HG03039 (cell line): Measurements from ENCODE around the gene BLOC1S1.
A peak's percentile ranks its signal among the peaks of the same experiment; 100 is the strongest.

Experiments used
- ATAC-seq: cut with Tn5 transposase; IDR thresholded peaks from one replicate; pipeline ENCODE4 v1.9.1; 2021; ENCODE audit warnings: mild to moderate bottlenecking, moderate library complexity; ENCODE audit not compliant: unreplicated experiment

The BLOC1S1 gene

DNA sequence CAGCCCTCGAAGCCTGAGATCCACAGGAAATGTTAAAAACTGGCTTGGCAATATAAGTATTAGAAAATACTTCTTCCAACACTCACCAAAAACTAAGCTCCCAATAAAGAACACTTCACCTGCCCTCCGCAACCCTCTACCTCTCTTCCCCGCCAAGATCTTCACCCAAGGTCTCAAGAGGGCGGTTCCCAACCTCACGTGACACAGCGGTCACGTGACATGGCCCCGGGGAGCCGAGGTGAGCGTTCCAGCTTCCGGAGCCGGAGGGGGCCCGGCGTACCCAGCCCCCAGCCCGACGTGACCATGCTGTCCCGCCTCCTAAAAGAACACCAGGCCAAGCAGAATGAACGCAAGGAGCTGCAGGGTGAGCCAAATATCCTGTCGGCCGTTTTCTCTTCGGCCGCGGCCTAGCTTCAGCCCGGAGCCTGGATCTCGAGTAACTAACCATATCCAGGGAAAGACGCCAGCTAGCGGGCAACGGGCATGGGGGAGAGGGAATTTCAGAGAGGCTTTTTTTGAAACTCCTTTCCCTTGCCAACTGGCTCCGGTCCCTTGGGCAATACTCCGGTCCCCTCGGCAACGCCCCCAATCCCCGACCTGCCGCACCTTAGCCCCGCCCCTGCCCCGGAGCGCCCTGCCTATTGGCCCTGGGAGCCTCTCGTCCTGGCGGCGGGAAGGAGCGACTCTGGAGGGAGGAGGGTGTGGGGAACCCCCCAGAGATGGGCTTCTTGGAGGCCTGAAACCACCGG lies at the start of gene BLOC1S1:
Gene BLOC1S1, plus strand, starts transcription at position 214 of the 749 bp plus-strand sequence. Its CDS starts 6 bp downstream, at position 220.
- ATAC-seq = peak; percentile 86

DNA sequence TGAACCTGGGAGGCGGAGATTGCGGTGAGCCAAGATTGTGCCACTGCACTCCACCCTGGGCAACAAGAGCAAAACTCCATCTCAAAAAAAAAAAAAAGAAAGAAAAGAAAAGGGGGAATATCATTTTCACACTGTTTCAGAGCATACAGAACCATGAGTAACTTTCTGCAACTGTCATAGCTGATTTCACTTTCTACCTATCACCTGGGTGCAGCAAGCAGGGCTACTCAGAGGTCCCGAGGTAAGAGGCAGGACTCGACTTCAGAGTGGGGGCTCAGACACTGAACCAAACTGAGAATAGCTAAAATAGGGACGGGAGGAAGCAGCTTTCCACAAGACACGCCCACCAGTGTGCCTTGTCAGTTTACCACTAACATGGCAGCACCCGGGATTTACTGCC lies 49.3 kb upstream of the BLOC1S1 start:
- no peak for ATAC-seq

DNA sequence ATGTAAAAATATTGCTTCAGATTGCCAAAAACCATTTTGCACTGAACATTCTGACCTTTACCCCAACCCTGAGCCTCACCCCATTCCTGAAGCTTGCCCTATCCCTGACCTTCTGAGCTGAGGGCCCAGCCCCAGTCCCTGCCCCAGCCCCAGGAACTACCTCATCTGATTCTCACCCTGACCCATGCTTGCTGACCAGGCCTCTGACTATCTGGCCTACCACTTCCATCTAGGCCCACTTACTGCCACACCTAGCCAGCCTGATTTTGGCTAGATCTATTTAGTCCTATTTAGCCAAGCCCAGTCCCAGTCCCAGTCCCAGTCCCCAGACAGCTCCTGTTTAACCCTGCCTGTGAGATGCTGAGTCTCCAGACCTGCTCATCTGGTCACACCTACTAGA lies 45.6 kb upstream of the BLOC1S1 start:
- no peak for ATAC-seq

DNA sequence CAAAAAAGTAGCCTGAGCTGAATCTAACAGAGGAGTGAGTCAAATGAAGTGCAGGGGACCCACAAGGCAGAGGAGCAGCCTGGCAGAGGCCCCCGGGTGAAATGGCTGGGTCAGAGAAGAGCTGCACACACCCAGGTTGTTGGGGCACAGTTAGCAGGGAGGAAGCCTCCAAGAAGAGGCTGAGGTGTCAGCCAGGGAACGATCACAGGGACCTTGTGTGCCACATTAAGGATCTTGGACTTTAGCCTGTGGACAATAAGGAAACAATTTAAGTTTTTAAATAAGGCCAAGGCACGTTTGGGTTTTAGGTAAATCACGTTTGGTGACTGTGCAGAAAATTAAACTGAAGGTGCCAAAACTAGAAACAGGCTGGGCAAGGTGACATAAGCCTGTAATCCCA lies 44.1 kb upstream of the BLOC1S1 start:
- no peak for ATAC-seq

DNA sequence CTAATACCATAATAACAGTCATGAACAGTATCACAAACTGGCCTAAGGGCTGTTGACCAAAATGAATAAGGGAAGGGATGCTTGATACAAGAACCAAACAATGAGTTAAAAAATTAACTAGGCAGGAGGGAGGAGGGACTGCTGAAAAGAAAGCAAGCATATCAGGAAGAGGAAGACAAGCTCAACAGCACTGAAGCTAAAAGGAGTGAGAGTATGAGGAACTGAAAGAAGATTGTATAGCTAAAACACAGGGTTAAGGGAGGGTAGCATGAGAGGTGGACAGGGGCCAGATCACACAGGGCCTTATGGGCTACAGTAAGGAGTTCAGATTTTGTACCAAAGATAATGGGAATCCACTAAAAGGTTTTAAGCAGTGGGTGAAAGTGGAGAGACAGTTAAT lies 42.2 kb upstream of the BLOC1S1 start:
- peak; percentile 94 for ATAC-seq

DNA sequence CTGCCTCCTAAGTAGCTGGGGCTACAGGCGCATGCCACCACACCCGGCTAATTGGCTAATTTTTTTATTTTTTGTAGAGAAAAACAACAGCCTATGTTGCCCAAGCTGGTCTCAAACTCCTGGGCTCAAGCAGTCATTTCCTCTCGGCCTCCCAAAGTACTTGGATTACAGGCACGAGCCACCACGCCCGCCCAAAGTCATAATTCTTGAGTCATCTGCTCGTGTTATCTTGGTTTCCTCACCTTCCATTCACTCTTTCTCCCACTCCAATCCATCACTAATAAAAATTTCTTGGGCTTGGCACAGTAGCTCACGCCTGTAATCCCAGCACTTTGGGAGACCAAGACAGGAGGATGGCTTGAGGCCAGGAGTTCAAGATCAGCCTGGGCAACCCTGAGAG lies 40.2 kb upstream of the BLOC1S1 start:
- no peak for ATAC-seq

DNA sequence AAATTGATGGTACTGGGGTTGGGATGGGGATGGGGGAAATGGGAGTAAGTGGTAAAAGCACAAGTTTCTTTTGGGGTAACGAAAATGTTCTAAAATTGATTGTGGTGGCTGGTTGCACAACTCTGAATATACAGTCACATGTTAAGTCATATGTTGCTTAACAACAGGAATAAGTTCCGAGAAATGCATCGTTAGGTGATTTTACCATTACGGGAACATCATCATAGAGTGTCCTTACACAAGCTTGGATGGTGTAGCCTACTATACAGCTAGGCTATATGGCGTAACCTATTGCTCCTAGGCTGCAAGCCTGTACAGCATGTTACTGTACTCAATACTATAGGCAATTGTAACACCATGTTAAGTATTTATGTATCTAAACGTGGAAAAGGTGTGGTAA lies 39.1 kb upstream of the BLOC1S1 start:
- ATAC-seq = no peak

DNA sequence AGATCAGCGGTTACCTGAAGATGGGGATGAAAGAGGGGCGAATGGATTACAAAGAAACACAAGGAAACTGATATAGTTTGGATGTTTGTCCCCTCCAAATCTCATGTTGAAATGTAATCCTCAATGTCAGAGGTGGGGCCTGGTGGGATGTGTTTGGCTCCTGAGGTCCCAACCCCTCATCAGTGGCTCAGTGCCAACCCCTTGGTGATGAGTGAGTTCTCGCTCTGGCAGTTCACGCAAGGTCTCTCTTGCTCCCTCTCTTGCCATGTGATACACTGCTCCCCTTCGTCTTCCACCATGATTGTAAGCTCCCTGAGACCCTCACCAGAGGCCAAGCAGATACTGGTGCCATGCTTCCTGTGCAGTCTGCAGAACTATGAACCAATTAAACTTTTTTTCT lies 36.2 kb upstream of the BLOC1S1 start:
- ATAC-seq = no peak

DNA sequence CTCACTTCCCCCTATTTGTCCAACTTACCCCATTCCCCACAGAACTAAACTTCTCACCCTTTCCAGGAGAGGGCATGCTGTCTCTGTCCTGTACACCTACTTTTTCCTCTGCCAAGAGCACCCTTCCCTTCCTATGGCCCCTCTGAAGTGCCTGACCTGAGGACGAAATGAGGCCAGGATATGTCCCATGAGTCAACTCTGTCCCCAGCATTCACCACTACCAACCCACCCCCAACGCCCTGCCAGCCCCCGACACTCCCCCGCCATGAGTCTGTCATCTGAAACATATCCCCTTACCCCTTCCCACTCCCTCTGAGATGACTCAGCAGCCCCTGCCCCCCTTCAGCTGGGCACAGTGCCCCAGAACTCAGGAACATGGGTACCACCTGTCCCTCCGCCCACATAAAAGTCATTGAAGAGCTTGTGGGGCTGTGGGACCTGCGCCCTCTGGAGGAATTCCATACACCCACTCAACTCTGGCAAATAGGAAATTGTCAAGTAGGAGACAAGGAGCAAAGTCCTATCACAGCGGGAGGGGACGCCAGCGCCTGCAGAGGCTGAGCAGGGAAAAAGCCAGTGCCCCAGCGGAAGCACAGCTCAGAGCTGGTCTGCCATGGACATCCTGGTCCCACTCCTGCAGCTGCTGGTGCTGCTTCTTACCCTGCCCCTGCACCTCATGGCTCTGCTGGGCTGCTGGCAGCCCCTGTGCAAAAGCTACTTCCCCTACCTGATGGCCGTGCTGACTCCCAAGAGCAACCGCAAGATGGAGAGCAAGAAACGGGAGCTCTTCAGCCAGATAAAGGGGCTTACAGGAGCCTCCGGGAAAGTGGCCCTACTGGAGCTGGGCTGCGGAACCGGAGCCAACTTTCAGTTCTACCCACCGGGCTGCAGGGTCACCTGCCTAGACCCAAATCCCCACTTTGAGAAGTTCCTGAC lies 34.4 kb upstream of the BLOC1S1 start:
- ATAC-seq = no peak

DNA sequence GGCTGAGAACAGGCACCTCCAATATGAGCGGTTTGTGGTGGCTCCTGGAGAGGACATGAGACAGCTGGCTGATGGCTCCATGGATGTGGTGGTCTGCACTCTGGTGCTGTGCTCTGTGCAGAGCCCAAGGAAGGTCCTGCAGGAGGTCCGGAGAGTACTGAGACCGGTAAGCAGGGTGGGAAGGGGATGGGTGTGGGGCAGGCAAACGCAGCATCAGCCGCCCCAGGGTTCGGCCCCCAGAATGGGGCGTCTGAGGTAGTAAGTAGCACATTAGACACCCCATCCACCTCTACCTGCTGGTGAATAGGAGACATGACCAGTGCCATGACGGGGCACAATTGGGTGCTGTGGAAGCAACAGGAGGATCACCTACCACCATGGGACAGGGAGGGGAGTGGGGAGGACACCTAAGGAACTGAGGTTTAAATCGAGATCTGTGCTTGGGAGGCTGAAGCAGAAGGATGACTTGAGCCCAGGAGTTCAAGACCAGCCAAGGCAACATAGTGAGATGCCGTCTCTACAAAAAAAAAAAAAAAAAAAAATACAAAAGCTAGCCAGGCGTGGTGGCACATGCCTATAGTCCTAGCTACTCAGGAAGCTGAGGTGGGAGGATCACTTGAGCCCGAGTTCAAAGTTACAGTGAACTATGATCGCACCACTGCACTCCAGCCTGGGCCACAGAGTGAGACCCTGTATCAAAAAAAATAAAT lies 33.6 kb upstream of the BLOC1S1 start:
- no peak for ATAC-seq

DNA sequence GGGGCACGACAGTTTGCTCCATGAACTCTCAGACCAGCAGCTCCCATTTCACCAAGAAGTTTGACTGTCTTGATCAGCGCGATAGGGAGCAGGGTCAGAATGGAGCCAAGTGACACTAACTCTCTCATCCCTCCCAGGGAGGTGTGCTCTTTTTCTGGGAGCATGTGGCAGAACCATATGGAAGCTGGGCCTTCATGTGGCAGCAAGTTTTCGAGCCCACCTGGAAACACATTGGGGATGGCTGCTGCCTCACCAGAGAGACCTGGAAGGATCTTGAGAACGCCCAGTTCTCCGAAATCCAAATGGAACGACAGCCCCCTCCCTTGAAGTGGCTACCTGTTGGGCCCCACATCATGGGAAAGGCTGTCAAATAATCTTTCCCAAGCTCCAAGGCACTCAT lies 32.2 kb upstream of the BLOC1S1 start:
- no peak for ATAC-seq

DNA sequence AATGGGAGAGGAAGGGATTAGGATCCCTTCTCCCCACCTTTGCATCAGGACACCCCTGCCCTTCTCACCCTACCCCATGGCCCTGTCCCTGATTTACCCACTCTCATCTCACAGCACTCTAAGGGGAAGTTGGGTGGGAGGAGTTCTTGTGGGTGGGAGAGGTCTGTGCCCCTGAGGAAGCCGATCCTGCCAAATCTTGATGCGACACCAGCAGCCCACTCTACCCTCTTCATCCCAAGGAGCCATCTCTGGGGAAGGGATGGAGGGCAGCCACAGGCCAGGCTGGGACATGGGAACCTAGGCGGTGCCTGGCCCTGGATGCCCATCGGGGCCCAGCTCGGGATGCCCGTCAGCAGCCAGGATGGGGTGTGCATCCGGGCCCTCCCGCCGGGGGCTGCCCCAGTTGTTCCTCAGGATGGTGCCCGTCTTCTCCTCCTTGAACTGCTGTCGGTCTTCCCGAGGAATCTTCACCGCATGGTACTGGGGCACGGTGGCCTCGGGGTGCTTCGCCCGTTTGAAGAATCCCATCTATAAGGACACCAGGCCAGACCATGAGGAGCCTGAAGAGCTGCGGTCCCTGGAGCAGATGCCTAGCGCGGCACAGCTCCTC lies 31.0 kb upstream of the BLOC1S1 start:
- no peak for ATAC-seq

DNA sequence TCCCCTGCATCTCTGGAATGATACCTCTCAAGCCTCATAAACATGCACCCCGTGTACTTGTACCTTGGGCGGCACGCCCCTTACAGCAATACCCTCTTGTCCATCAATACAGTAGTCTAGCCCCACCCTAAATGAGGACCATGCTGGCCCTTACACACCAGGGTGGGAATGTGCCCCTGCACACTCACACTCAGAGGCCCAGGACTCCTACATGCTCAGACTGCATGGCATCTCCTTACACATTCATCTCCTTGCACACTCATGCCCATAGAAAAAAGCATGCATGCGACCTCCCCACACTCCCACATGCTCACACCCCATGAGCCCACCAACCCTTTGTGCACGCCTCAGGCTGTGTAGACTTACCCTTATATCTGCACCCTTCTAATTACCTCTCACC lies 30.2 kb upstream of the BLOC1S1 start:
- no peak for ATAC-seq

DNA sequence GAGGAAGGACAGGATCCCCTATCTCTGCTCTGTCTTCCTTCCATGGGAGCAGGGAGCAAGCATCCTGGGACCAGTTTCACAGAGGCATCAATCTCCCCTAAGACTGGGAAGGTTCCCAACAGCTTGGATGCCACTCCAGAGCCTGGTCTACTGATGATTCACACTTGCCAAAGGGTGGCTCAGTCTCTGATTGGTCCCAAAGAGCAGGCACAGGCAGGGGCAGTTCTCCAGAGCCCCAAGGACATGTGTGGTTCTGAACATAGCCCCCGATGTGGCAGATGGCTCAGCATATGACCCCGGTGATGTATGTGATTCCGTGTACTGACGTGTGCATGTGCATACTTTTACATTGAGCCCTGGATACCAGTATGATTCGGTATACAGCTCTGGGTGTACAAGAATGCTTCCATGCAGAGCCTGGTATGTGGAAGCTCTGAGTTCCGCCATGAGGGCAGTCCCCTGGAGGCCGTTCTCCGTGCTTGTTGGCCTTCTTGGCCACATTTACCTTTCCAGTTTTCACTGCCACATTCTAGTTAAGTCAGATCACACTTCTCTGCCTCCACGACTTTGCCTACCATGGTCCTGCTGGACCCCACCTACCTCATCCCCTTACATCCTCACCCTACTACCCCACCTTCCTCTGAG lies 29.4 kb upstream of the BLOC1S1 start:
- no peak for ATAC-seq

DNA sequence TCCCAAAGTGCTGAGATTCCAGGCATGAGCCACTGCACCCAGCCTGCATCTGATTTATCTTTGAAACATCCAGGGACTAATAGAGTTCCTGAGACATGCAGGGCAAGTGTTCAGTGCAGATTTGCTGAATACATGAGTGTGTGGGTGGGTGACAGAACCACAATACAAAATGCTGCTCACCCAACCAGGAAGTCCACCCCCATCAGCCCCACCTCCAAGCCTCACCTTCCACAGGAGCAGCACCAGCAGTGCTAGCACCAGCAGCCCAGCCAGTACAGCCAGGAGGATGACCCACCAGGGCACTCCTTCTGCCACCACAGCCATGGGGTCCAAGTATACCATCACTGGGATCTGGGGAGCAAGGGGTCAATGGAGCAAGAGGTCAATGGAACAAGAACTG lies 28.1 kb upstream of the BLOC1S1 start:
- no peak for ATAC-seq

DNA sequence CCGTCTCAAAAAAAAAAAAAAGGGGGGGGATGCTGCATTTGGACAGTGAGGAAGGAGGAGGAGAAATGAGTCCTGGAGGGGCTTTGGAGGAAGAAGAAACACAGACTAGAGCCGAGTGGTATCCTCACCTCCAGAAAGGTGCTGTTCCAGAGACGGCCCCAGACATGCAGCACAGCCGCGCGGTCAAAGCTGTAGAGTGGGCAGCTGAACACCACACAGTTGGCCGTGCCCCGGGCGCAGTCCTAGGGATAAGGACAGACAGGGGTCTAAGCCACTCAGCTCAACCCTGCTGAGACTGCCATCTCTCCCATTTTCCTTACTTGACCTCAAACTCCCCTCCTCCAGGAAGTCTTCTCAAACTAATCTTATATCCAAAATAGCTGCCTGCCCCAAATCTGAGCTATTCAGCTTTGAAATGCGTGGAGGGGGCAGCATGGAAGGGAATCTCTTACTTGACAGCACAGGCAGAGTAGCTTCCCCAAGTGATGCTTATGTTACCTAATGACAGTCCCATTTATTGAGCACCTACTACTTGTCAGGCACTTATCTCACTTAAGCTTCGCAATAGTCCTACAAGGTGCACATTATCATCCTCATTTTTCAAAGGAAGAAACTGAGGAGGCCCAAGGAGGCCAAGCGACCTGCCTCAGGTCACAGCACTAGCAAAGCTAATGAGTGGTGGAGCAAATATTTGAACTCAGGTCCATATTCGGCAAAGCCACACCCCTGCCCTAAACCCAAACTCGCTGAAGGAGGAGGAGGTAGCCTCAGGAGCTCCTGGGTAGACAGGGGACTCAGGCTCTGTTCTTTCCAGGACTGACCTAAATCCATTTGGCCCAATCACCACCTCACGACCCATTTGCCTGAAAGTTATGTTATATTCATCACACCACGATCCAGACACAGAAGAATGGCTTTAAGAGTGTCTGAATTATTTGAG lies 26.9 kb upstream of the BLOC1S1 start:
- ATAC-seq = no peak

DNA sequence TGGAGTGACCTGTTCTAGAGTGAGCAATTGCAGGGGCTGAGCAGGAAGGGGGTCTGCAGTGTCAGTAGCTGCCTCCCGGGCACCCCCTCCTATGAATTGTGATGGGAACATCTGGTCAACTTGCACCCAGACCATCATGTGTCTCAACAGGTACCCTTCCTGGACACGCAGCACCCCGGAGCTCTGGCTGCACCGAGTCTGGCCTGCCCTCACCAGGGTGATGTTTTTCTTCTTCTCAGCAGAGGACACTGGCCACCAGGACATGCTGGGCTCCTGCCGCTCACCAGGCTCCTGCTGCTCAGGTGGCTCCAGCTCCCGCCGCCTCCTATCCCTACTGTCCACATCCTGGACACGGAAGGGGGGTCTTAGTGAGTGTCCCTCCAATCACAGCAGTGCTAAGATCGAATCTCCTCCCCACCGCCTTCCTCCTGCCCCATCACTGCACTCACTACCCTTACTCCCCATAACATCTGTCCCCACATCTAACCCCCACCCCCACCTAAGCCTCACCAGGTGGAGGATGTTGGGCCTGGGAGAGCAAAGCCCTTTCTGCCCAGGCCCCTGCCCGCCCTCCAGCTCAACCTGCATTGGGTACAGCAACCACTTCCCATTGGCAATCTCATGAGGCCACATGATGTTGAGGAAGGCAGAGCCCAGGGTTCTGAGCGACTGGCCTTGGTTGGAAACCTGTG lies 23.1 kb upstream of the BLOC1S1 start:
- no peak for ATAC-seq

DNA sequence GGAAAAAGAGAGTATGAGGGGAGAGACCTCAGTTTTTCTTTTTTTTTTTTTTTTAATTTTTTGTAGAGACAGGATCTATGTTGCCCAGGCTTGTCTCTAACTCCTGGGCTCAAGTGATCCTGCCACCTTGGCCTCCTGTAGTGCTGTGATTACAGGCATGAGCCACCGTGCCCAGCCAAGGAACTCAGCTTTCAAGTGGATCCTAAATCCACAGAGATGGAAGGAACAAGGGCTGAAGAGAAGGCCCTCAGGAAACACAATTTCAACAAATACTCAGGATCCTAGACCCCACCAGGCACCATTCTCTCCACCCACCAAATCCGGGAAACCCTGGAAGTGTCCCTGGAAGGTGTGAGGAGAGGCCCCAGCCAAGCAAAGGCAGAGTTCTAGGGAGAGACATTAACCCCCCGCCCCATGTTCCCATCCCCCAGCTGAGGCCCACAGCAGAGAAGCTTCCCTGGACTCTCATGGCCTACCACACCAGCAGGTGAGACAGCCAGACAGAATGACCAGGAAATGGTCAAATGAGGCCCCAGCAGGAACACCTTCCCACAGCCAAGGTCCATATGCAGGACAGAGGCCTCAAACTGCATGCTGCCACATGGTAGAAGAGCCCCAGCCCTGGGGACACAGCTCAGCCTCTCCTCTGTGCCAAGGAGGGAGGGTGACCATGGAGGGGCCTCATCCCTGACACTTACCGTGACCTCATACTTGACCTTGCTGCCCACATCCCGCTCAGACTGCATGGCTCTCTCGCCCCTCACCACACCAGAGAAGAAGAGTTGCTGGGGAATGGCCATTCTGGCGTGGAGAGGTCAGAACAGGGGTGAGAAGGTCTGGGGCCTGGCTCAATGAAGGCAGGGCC lies 22.3 kb upstream of the BLOC1S1 start:
- no peak for ATAC-seq
